Heart left ventricle (tissue), 13 donors: ENCODE measurements around the gene LIMS2.

Experiments used
- POLR2A ChIP-seq, 2 donors: fragments of 450-650 bp; IDR thresholded peaks; one replicate each; pipeline ENCODE4 v1.6.1; 2017; ENCODE audit warnings: antibody characterized with exemption in 2 of 2, mild to moderate bottlenecking in 2 of 2, moderate library complexity in 2 of 2
- TF ChIP-seq, protein P1 (sequence below), 12 donors: fragments of 200-600 bp; sonication (generic) in 4 of 12; IDR thresholded peaks; one replicate each; pipeline versions ENCODE4 v1.5.0 to v1.8.0; 2018 to 2022; ENCODE audit warnings: antibody characterized with exemption in 12 of 12, mild to moderate bottlenecking in 5 of 12
- donor health status: ischemic (EF 13 %, LVEDD 7.1; RV severe dilation, severe dysfunction).
- donor health status: DM: no; HTN: yes; CAD: no.
- donor health status: DM: no; HTN: no; CAD: no.
- donor health status: ischemic (EF 25% LVEDD 6.9; RV normal size, moderate dysfunction).
- donor health status: ischemic (EF 25% LVEDD 5.7; RV mildly dilated, moderate dysfunction).
- donor health status: ischemic (EF 35%, LVEDD 5.7; RV mildly dilated, moderate dysfunction).
- donor health status: nonischemic (EF 11% LVEDD 7.7; RV severe dilation, severe dysfunction).
- donor health status: DM: yes; HTN: yes; CAD: no.
- donor health status: PGD.
- donor health status: ischemic (EF 29% LVEDD 5.4; RV normal size, mild dysfunction).
- donor health status: nonischemic (EF 23%, LVEDD 6.1; RV moderate dilation, normal function).

DNA sequence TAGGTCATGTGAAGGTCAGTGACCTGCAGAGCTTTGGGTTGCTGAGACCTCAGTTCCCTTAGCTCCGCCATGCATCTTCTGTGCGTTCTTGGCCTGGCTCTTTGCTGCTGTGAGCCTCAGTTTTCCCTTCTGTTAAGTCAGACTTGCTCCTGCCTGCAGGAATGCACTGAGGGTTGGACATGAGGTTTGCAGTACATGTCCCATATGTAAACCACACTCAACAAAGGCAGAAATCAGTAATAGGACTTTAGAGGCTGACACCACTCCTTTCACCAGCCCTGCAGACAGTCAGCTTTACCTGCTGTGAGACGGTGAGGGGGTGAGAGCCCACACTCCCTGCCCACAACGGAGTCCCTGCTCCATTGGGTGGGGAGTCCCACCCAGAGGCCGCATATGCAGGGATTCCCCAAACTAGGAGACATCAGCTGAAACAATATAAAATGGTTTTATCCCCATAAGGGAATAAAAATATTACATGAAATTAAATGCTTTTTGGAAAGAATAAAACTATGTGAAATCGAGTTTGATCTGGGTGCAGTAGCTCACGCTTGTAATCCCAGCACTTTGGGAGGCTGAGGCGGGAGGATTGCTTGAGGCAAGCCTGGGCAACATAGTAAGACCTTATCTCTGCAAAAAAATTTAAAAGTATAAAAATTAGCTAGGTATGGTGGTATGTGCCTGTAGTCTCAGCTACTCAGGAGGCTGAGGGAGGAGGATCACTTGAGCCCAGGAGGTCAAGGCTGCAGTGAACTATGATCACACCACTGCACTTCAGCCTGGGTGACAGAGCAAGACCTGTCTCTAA, 84.7 kb downstream of the LIMS2 start:
- TF ChIP-seq, protein P1, sequence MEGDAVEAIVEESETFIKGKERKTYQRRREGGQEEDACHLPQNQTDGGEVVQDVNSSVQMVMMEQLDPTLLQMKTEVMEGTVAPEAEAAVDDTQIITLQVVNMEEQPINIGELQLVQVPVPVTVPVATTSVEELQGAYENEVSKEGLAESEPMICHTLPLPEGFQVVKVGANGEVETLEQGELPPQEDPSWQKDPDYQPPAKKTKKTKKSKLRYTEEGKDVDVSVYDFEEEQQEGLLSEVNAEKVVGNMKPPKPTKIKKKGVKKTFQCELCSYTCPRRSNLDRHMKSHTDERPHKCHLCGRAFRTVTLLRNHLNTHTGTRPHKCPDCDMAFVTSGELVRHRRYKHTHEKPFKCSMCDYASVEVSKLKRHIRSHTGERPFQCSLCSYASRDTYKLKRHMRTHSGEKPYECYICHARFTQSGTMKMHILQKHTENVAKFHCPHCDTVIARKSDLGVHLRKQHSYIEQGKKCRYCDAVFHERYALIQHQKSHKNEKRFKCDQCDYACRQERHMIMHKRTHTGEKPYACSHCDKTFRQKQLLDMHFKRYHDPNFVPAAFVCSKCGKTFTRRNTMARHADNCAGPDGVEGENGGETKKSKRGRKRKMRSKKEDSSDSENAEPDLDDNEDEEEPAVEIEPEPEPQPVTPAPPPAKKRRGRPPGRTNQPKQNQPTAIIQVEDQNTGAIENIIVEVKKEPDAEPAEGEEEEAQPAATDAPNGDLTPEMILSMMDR (IDR thresholded peaks at IDR 0.05) = no peak
- TF ChIP-seq POLR2A (IDR thresholded peaks at IDR 0.05) = no peak
